NCI-H2196 treated with DMSO at 0.1 percent for 48 hours (cell line): ENCODE data around the gene CACUL1.

ENCODE experiments used
- DNase-seq: peaks from one replicate; lab custom pipeline; 2025; ENCODE audit not compliant: unreplicated experiment; lab: John Stamatoyannopoulos, UW

CACUL1 gene

DNA sequence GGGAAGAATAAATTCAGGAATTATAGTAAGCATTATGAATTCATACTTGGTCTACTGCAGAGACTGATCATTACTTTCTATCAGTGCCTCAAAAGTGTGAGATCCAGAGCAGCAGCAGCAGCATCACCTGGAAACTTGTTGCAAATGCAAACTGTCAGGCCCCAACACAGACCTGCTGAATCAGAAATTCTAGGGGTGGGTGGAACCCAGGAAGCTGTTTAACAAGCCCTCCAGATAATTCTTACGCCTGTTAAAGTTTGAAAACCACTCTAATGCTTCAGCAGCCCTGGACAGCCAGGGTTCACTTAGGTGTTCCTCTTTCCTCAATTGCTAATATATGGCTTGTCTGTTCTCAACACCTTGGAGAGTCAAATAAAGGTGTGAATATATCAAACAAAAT is 19.5 kb downstream of the CACUL1 start:
- DNase-seq, result no peak

GRCh38 chr10:118734475-118734874 is 20.3 kb downstream of the CACUL1 start:
- no peak for DNase-seq

GRCh38 chr10:118732245-118733165 is 22.3 kb downstream of the CACUL1 start:
- no peak for DNase-seq

DNA sequence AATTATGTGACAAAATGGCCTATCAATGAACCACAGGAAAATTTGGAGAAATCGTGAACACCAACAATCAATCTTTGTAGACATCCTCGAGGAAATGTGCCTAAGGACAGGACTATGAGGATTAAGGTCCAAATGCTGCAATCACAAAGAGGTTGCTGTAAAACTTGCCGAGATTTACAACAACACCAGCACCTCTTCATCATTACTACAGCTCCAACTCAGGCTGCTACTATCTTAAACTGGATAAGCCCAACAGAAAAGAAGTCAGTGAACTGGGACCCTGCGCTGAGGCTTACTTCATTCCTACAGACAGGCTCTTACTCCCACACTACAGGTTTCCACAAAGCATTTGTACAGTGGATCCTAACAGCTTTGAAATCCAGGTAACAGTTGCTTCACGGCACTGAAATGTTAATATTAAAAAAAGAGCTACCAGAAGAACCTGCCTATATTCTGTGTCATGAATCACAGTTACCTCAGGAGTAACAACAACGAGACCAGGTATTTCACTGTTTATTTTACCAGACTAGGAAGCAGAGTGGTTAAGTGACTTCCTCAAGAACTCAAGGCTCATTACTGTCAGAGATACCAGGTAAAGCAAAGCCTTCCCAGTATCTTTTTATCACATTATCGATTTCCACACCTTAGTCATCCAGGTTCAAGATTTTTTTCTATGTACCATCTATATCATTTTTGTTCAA is 23.9 kb downstream of the CACUL1 start:
- DNase-seq, result no peak

DNA sequence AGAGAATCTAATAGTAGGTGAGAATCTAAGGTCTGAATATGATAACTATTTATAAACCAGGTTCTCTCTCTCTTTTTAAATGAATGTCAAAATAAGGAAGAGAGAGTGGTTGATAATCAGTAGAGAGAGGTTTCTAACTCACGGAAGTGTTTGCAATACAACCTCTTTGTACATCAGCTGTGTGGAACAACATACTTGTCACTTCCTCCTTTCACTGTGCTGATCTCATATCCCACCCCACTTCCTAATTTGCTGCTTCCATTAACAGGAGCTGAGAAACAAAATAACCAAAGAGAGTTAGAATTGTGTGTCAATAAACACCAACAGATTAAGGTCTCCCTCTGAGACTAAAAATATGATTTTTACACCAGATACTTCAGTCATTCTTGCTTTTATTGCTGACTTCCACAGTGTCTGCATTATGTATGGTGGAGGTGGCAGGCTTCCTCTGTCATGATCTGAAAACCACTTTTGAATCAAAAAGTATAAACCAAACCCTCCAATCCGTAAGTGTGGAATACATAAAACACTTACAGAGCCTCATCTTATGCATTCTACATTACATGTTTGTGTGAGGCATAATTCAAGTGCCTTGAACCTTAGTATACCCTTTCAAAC is 25.0 kb downstream of the CACUL1 start:
- DNase-seq, result no peak

DNA sequence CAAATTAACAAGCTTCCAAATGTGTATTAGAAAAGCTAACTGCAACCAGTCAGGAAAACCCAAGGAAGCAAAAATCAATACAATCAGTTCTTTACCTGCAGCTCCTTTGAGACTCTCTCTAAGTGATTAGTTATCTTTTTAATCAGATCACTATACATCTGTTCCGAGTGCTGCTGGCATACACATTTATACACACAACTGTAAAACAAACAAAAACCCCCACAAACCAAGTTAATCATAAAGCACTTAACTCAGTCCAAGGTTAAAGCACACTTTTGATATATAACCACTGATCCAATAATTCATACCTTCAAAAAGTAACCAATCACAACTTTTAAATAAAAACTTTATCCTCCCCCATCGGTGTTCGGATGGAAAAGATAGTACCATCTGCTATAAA is 25.6 kb downstream of the CACUL1 start:
- no peak for DNase-seq

- no peak for DNase-seq
Measured at GRCh38 chr10:118725886-118726500, 28.8 kb downstream of the CACUL1 start.

- no peak for DNase-seq
Measured at GRCh38 chr10:118723466-118723865, 31.3 kb downstream of the CACUL1 start.

- DNase-seq, result no peak
Measured at GRCh38 chr10:118721539-118721876, 33.3 kb downstream of the CACUL1 start.

DNA sequence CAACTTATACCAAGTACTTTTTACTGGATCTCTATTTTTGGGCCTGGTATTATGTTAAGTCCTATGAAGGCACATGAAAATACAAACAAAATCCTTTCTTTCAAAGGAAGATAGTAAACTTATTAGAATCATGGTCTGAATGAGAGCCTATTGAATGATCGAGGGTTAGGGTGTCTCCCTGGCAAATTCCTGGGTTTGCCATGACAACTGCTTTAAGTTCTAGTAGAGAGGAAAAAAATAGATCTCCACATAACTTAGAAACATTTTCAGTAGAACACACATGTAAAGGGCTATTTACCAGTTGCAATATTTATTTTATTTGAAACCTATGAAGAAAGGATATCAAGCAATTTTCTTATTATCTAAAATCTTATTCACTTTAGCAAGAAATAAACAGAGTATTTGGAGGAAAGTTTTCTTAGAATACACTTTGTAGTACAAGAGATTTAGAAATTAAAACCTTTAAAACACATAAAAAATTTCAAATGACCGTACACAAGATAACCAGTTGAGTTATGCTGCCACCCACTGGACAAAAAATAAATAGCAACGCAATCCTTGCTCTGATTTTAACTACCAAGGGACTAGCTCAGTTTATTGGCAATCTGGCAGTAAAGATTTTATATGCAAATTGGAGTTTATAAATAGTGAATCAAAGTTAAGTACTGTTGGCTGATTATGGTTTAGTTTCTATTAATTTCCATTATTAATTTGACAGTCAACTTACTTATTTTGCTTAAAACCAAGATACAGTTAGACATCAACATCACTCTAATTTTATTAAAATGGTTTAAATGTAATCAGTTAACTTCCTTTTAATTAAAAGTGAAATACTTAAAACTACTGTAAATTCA is 33.9 kb downstream of the CACUL1 start:
- DNase-seq, result no peak

DNA sequence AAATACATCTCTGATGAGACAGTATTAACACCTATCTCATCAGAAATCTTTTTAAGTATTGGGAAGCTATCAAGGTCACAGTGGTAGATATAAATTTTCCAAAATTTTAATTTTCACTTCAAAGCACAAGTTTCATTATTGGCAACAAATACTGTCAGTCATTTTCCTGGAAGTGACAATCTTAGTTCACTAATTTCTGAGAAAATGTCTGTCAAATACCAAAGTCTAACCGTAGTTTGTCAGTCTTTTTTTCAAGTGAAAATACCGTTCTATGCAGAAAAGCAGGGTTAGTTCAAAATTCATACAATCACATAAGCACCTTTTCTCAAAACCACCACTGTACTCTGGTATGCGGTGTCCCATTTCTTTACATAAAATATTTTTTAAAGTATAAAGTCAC is 40.4 kb downstream of the CACUL1 start:
- DNase-seq, result no peak

- DNase-seq, result no peak
Measured at GRCh38 chr10:118712930-118713634, 41.7 kb downstream of the CACUL1 start.

DNA sequence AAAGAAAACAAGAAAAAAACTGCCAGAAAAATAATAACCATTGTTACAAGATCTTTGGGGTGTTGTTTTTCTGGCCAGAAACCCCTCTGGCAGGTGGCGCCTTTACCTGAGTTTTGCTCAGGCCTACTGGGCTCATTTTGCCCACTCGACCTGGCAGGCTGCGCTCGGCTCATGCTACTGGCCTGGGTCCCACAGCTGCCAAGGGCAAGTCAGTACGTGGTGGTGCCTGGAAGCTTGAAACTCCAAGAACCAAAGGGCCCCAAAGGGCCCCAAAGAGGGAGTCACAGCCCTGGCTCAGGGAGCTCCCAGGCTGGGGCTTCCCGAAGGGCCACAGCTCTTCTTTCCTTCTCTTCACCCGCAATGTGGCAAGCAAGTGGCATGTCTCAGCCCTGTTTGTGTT is 42.7 kb downstream of the CACUL1 start:
- no peak for DNase-seq

DNA sequence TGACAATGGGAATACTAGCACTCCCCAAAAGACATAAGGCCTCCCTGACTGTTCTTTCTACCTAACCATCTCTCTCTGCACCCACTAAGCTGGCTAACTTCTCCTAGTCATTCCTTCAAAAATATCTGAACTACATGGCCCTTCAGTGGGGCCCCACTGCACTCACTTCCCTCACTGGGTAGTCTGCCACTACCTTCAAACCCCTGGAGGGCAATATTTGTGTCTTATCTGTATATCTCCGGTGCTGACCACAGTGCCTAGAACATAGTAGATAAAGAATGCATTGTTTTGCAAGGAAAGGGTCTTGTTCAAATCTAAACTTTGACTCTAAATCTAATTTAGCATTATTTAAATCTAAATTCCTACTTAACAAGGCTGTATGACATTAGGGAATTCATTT is 44.3 kb downstream of the CACUL1 start:
- no peak for DNase-seq

GRCh38 chr10:118708571-118708970 is 46.2 kb downstream of the CACUL1 start:
- no peak for DNase-seq

DNA sequence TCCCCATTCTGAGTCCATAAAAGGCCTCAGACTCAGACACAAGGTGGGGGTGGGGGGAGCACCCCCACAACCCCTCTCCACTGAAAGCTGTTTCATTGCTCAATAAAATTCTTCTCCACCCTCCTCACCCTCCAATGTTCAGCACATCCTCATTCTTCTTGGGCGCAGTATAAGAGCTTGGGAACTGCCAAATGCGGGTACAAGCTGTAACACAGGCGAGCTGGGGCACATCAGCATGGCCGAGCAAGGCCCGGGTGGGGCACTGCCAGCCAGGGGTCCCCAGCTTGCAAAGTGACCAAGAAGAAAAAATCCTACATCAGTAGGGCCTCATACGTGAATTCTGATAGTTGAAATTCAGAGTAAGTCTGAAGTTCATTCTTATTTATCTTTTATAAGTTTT is 50.1 kb downstream of the CACUL1 start:
- DNase-seq, result no peak

DNA sequence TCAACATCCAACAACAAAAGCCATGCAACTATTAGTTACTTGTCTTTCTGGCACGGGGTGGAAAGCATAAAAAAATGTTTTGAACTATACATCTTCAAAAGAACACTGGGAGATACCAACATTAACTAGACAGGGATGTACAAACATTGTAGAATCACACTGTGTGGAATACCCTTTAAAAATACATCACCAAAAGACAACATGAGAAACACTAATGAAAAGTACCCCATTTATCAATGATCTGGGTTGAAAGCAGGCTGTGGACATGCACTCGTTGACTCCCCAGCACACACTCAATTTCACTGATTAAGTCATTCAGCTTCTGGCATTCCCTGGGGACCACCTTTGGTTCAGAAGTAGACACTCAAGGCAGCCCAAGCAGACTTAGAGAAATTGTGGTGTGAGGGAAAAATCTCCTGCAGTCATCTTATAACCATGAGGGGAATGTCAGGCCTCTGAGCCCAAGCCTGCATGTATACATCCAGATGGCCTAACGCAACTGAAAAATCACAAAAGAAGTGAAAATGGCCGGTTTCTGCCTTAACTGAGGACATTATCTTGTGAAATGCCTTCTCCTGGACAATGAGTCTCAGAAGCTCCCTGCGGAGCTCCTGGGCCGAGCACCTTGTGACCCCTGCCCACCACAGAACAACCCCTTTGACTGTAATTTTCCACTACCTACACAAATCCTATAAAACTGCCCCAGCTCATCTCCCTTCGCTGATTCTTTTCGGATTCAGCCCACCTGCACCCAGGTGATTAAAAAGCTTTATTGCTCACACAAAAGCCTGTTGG is 53.0 kb downstream of the CACUL1 start:
- no peak for DNase-seq

- no peak for DNase-seq
Measured at GRCh38 chr10:118698421-118698820, 56.3 kb downstream of the CACUL1 start.

DNA sequence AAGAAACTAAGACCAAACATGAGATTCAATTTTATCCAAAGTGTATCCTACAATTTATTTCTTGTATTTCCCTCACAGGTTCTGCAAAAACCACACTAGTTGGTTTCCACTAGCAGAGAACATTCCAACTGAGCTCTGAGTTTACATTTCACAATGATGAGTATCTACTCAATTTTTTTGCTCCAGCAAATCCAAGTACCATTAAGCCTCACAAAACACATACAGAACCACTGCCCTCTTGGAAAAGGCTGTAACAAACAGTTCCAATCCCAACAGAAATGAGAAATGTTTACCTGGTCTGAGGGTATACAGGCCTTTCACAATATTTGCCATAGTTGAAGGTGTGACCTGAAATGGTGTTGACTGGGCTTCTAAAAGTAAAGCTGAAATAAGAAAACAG is 59.9 kb downstream of the CACUL1 start:
- DNase-seq, result no peak
